WI38 (cell line): ENCODE measurements around the gene TSPAN15.

ENCODE experiments used
- H3K4me3 ChIP-seq: 2 replicates; pipeline ENCODE4 v1.5.1; 2011; ENCODE audit warnings: low read depth, mild to moderate bottlenecking, control low read depth, low read length
- TF ChIP-seq, protein P1 (sequence below): IDR thresholded peaks from 2 replicates; pipeline ENCODE4 v1.5.1; 2012; ENCODE audit warnings: low read depth, mild to moderate bottlenecking, control low read depth, low read length

TSPAN15 gene

DNA sequence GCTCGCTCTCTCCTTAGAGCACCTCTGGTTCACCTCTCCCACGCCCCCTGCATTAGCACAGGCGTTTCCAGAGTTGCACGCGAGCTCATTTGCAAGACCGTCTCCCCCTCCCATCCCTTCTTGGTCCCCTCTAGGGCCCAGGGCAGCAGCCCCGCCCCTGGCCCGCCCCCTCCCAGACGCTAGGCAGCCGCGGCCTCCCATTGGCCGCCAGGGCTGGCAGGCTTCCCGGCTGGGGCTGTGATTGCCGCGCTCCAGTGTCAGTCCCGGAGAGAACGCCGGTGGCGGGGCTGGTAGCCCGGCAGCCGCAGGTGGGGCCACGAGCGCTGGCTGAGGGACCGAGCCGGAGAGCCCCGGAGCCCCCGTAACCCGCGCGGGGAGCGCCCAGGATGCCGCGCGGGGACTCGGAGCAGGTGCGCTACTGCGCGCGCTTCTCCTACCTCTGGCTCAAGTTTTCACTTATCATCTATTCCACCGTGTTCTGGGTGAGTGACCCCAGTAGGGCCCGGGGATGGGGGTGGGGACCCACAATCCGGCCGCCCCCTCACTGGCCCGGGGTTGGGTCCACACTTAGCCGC lies at the start of gene TSPAN15:
Gene TSPAN15 (plus strand): TSS at position 257 of the 575 bp plus-strand sequence. CDS start 130 bp downstream, at position 387.
- TF ChIP-seq, protein P1, sequence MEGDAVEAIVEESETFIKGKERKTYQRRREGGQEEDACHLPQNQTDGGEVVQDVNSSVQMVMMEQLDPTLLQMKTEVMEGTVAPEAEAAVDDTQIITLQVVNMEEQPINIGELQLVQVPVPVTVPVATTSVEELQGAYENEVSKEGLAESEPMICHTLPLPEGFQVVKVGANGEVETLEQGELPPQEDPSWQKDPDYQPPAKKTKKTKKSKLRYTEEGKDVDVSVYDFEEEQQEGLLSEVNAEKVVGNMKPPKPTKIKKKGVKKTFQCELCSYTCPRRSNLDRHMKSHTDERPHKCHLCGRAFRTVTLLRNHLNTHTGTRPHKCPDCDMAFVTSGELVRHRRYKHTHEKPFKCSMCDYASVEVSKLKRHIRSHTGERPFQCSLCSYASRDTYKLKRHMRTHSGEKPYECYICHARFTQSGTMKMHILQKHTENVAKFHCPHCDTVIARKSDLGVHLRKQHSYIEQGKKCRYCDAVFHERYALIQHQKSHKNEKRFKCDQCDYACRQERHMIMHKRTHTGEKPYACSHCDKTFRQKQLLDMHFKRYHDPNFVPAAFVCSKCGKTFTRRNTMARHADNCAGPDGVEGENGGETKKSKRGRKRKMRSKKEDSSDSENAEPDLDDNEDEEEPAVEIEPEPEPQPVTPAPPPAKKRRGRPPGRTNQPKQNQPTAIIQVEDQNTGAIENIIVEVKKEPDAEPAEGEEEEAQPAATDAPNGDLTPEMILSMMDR: no peak
- H3K4me3 ChIP-seq: peak within 1 kb of the TSS; percentile 70

GRCh38 chr10:69402386-69402785 lies 48.9 kb upstream of the TSPAN15 start:
- TF ChIP-seq, protein P1: no peak
- H3K4me3 ChIP-seq: no peak overlapping the region

- no peak overlapping the region for H3K4me3 ChIP-seq
- TF ChIP-seq, protein P1: no peak
These were observed 48.2 kb upstream of the TSPAN15 start for GRCh38 chr10:69403066-69403465.

- no peak overlapping the region for H3K4me3 ChIP-seq
- TF ChIP-seq, protein P1: no peak
These were observed 47.7 kb upstream of the TSPAN15 start for GRCh38 chr10:69403519-69403918.

- no peak overlapping the region for H3K4me3 ChIP-seq
- TF ChIP-seq, protein P1: no peak
These were observed 46.5 kb upstream of the TSPAN15 start for GRCh38 chr10:69404786-69405185.

DNA sequence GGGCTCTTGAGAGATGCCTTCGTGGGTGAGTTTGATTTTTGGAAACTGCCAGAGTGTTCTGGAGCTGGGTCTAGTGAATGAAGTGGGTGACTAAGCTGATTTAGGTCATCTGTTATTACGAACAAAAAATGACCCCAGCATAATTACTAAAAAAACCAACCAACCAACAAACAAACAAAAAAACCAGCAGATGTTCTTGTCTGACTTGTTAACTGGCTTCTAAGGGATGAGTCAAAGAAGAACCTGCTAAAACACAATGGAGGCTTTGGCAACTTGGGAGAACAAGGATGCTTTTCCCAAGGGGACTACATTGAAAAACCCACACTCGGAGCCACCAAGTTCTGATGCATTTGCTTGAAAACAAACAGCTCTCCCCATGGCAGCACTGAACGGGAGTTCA lies 46.0 kb upstream of the TSPAN15 start:
- TF ChIP-seq, protein P1: no peak

GRCh38 chr10:69406302-69406811 lies 44.9 kb upstream of the TSPAN15 start:
- H3K4me3 ChIP-seq: no peak overlapping the region
- TF ChIP-seq, protein P1: no peak

More for the DNA sequence above, 46.0 kb upstream of the TSPAN15 start:
- no peak overlapping the region for H3K4me3 ChIP-seq
